Panc1 (cell line): ENCODE results near the gene ALOX15B. TPM values are rescaled to one million over a fixed set of nuclear protein-coding genes. Genes with fewer than 3 reads are reported as not detected.

Source experiments
- ATAC-seq: fragments of 200-7000 bp; cut with Tn5 transposase; 2 replicates; pipeline ENCODE4 v1.9.1; 2020; ENCODE audit warnings: mild to moderate bottlenecking, moderate library complexity
- BruUV-seq: library from RNA; stranded (reverse); fragments of 400-500 nt; replicated peaks from 2 replicates; lab custom pipeline; 2021; lab: Mats Ljungman, UMichigan
- CTCF ChIA-PET: fragments of 300-600 bp; sonication (Branson Sonifier 250); formaldehyde crosslinking; loops from one replicate; lab custom pipeline; 2022; ENCODE audit warnings: antibody characterized with exemption; lab: Charles Lee
- POLR2A ChIA-PET: fragments of 300-600 bp; sonication (Branson Sonifier 250); formaldehyde crosslinking; loops from one replicate; lab custom pipeline; 2022; ENCODE audit warnings: antibody characterized with exemption; lab: Charles Lee
- DNase-seq: peaks from one replicate; pipeline ENCODE4 v3.0.0-alpha.2; 2010; ENCODE audit warnings: low read depth, low spot score
- H3K27ac ChIP-seq: 2 replicates; pipeline ENCODE4 v1.5.1; 2011; ENCODE audit warnings: mild to moderate bottlenecking, low read length, inconsistent platforms
- H3K27me3 ChIP-seq: fragments of 200-500 bp; sonication (Bioruptor generic); 2 replicates; pipeline ENCODE4 v1.6.0; 2014; ENCODE audit warnings: low read length, inconsistent platforms; ENCODE audit not compliant: control insufficient read depth, insufficient read depth
- H3K36me3 ChIP-seq: fragments of 200-500 bp; sonication (Bioruptor generic); 2 replicates; pipeline ENCODE4 v1.5.1; 2014; ENCODE audit warnings: inconsistent platforms, mild to moderate bottlenecking, low read length, moderate library complexity; ENCODE audit not compliant: control insufficient read depth, insufficient read depth
- H3K4me1 ChIP-seq: 2 replicates; pipeline ENCODE4 v1.5.1; 2011; ENCODE audit warnings: inconsistent platforms, mild to moderate bottlenecking, low read length, moderate library complexity; ENCODE audit not compliant: control insufficient read depth, insufficient read depth
- H3K4me3 ChIP-seq, 2 experiments: 2 replicates each; pipeline ENCODE4 v1.5.1; 2011 to 2012; ENCODE audit warnings: low read depth in 2 of 2, low read length in 2 of 2, mild to moderate bottlenecking in 2 of 2, inconsistent platforms in 1 of 2, moderate library complexity in 1 of 2
- H3K9me3 ChIP-seq: fragments of 200-500 bp; sonication (Bioruptor generic); 2 replicates; pipeline ENCODE4 v1.5.1; 2014; ENCODE audit warnings: low read depth, mild to moderate bottlenecking, inconsistent platforms, low read length, moderate library complexity; ENCODE audit not compliant: control insufficient read depth, insufficient read depth
- CTCF ChIP-seq: fragments of 450-650 bp; IDR thresholded peaks from 2 replicates; pipeline ENCODE4 v1.5.1; 2017; ENCODE audit warnings: mild to moderate bottlenecking
- POLR2AphosphoS5 ChIP-seq: IDR thresholded peaks from 2 replicates; pipeline ENCODE4 v1.6.1; 2012; ENCODE audit warnings: mild to moderate bottlenecking, low read depth, low read length, moderate library complexity
- REST ChIP-seq, 2 experiments: IDR thresholded peaks; 2 replicates each; pipeline ENCODE4 v1.6.1; 2011 to 2012; ENCODE audit warnings: low read depth in 2 of 2, control low read depth in 1 of 2, low read length in 1 of 2, mild to moderate bottlenecking in 1 of 2, moderate library complexity in 1 of 2; ENCODE audit not compliant: insufficient read depth in 1 of 2
- SIN3A ChIP-seq: IDR thresholded peaks from 2 replicates; pipeline ENCODE4 v1.6.1; 2012; ENCODE audit warnings: low read depth, mild to moderate bottlenecking, low read length, moderate library complexity, borderline replicate concordance; ENCODE audit not compliant: insufficient read depth
- TCF7L2 ChIP-seq: IDR thresholded peaks from 2 replicates; pipeline ENCODE4 v1.6.1; 2011; ENCODE audit warnings: mild to moderate bottlenecking, low read depth, low read length, inconsistent platforms
- in situ Hi-C: cut with HindIII; loops from 2 replicates; pipeline ENCODE4 v1.10.0; 2016; ENCODE audit warnings: low sequenced_read_pairs, low pct_unique_long_range_greater_than_20kb
- intact Hi-C: fragments of 100-400 bp; cut with micrococcal nuclease; formaldehyde crosslinking; loops from one replicate; pipeline ENCODE4 v1.10.0; 2022; ENCODE audit not compliant: unreplicated experiment
- total RNA-seq: library from RNA; stranded (reverse); gene quantifications from one replicate; pipeline ENCODE4 v1.2.1, GENCODE V29; 2021; ENCODE audit not compliant: unreplicated experiment

Gene ALOX15B
- total RNA-seq, 1 experiment from 2014 or later: not detected

GRCh38 chr17:8015957-8016631 lies 22.8 kb upstream of the ALOX15B start:
- no peak for TF ChIP-seq TCF7L2
- TF ChIP-seq POLR2AphosphoS5: no peak
- no peak for TF ChIP-seq CTCF
- no peak for TF ChIP-seq SIN3A
- no peak for TF ChIP-seq REST (IDR thresholded peaks at IDR 0.05; ENCODE audit: insufficient read depth in 1 of 2, low read depth in 2 of 2, low read length in 1 of 2)
- intact Hi-C loops (no loop called here), in situ Hi-C loops (no loop called here)
- no peaks in the 10 kb centered on the region for H3K9me3 ChIP-seq
- no peak overlapping the region for H3K27ac ChIP-seq
- no peaks in the 10 kb centered on the region for H3K36me3 ChIP-seq
- BruUV-seq: no TSS peak
- no peaks in the 10 kb centered on the region for H3K27me3 ChIP-seq
- DNase-seq (no peak), ATAC-seq (peak; percentile 54)
- H3K4me3 ChIP-seq: peak overlapping the region; percentile 19 to 20; a peak in 2 of 4 replicates
- ChIA-PET POLR2A (no interaction called here), CTCF (no interaction called here)
- no peaks in the 10 kb centered on the region for H3K4me1 ChIP-seq

- TF ChIP-seq CTCF: peak; percentile 84
- no peak for TF ChIP-seq SIN3A
- no peaks in the 10 kb centered on the region for H3K4me1 ChIP-seq
- DNase-seq (no peak), ATAC-seq (peak; percentile 78)
- CTCF ChIA-PET: interaction anchor here (1.1 kb wide), 1 partner anchor 25 kb away, joined by 4 read pairs; no protein-coding TSS in a partner anchor
- in situ Hi-C loops (no loop called here), intact Hi-C loops (no loop called here)
- no peaks in the 10 kb centered on the region for H3K36me3 ChIP-seq
- peak overlapping the region; percentile 19 to 20; a peak in 2 of 4 replicates for H3K4me3 ChIP-seq
- POLR2A ChIA-PET: no interaction called here
- no peaks in the 10 kb centered on the region for H3K9me3 ChIP-seq
- H3K27me3 ChIP-seq: no peaks in the 10 kb centered on the region
- BruUV-seq: no TSS peak
- no peak overlapping the region for H3K27ac ChIP-seq
Observed at GRCh38 chr17:8016632-8017424, 22.0 kb upstream of the ALOX15B start.
